DOHH2 (cell line): Measurements from ENCODE around the gene METRN.

Experiments used
- EZH2phosphoT487 ChIP-seq: fragments of 200-600 bp; sonication (generic); IDR thresholded peaks from 2 replicates; pipeline ENCODE4 v1.6.1; 2017; ENCODE audit warnings: borderline replicate concordance, mild to moderate bottlenecking, antibody characterized with exemption, low read length, moderate library complexity, mixed read lengths
- TF ChIP-seq, protein P1 (sequence below): fragments of 200-600 bp; sonication (generic); IDR thresholded peaks from one replicate; pipeline ENCODE4 v1.5.1; 2014; ENCODE audit warnings: antibody characterized with exemption, mild to moderate bottlenecking, low read depth, low read length; ENCODE audit not compliant: poor library complexity, severe bottlenecking

DNA sequence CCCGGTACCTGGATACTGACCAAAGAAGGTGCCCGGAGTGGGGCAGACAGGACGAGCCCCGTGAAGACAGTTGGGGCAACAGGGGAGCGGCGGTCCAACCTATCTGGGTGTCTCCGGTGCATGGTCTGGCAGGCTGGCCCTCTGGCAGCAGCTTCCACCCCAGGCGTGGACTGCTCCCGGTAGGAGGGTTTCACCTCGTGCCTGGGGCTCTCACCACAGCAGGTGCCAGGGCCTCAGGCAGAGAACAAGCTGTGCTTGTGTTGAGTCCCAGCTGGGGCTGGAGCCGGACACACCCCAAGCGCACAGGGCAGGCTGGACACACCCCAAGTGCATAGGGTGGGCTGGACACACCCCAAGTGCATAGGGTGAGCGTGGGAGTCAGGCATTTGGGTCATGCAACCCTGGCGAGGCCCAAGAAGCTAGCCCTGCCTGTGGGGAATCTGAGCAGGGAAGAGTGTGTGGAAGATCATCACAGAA, 7.8 kb upstream of the METRN start:
- TF ChIP-seq EZH2phosphoT487: no peak
- TF ChIP-seq, protein P1, sequence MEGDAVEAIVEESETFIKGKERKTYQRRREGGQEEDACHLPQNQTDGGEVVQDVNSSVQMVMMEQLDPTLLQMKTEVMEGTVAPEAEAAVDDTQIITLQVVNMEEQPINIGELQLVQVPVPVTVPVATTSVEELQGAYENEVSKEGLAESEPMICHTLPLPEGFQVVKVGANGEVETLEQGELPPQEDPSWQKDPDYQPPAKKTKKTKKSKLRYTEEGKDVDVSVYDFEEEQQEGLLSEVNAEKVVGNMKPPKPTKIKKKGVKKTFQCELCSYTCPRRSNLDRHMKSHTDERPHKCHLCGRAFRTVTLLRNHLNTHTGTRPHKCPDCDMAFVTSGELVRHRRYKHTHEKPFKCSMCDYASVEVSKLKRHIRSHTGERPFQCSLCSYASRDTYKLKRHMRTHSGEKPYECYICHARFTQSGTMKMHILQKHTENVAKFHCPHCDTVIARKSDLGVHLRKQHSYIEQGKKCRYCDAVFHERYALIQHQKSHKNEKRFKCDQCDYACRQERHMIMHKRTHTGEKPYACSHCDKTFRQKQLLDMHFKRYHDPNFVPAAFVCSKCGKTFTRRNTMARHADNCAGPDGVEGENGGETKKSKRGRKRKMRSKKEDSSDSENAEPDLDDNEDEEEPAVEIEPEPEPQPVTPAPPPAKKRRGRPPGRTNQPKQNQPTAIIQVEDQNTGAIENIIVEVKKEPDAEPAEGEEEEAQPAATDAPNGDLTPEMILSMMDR: no peak
